Measurements from ENCODE around the gene ZDHHC19.

ZDHHC19 gene

DNA sequence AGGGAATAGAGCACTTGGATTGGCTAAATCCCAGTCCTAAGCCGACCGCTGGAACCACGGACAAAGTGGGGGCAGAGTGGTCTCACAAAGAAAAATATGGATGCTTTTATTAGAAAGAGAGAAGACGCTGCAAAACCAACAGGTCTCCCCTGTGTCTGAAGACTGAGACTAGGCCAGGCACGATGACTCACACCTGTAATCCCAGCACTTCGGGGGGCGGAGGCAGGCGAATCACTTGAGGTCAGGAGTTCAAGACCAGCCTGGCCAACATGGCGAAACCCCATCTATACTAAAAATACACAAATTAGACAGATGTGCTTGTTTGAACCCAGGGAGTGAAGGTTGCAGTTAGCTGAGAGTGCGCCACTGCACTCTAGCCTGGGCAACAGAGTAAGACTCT lies 61.8 kb downstream of the ZDHHC19 start:
- DNase-seq (ENCODE audit: low read depth in 1 of 2, low spot score in 1 of 2), result no peak
